HG03139 (cell line): ENCODE results near the gene TNKS1BP1.

Experiments used
- ATAC-seq: cut with Tn5 transposase; IDR thresholded peaks from one replicate; pipeline ENCODE4 v1.9.1; 2021; ENCODE audit not compliant: unreplicated experiment

Gene TNKS1BP1

GRCh38 chr11:57332694-57333440, 8.1 kb upstream of the TNKS1BP1 start:
- ATAC-seq, result no peak

- ATAC-seq, result no peak
These were observed 7.0 kb upstream of the TNKS1BP1 start for GRCh38 chr11:57331720-57332119.

GRCh38 chr11:57330029-57330428, 5.3 kb upstream of the TNKS1BP1 start:
- no peak for ATAC-seq

GRCh38 chr11:57327721-57328120, 3.0 kb upstream of the TNKS1BP1 start:
- no peak for ATAC-seq

- no peak for ATAC-seq
These were observed 940 bp upstream of the TNKS1BP1 start for GRCh38 chr11:57325735-57326048.

- no peak for ATAC-seq
These were observed 432 bp downstream of the TNKS1BP1 start for GRCh38 chr11:57324154-57324885.

GRCh38 chr11:57323855-57324153, 948 bp downstream of the TNKS1BP1 start:
- no peak for ATAC-seq

DNA sequence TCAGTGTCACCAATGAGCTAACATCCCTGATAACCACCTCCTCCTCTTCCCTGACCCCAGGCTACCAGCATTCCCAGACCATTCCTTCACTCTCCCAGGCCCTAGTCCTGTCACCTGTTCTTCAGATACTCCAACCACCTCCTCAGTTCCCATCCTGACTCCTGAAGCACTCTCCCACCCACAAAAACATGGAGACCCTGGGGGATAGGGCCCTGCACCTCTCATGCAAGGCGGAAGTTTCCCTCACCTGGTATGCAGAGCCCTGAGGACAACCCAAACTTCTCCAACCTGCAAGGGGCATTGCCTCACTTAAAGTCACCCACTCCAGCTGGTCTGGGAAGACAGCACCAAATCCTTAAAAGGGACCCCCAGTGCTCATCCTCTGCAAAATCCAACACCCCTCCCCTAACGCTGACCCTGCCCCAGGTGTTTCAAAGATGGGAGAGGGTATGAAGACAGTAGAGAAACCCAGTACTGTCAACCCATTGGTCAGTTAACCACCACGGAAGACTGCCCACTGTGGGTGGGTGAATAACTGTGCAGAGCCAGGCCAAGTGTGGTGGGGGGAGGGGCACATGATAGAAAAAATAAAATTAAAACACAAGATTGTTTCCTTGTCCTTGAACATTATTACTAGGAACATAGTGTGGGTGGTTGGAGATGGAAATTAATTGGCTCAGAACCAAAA, 1.4 kb downstream of the TNKS1BP1 start:
- no peak for ATAC-seq

DNA sequence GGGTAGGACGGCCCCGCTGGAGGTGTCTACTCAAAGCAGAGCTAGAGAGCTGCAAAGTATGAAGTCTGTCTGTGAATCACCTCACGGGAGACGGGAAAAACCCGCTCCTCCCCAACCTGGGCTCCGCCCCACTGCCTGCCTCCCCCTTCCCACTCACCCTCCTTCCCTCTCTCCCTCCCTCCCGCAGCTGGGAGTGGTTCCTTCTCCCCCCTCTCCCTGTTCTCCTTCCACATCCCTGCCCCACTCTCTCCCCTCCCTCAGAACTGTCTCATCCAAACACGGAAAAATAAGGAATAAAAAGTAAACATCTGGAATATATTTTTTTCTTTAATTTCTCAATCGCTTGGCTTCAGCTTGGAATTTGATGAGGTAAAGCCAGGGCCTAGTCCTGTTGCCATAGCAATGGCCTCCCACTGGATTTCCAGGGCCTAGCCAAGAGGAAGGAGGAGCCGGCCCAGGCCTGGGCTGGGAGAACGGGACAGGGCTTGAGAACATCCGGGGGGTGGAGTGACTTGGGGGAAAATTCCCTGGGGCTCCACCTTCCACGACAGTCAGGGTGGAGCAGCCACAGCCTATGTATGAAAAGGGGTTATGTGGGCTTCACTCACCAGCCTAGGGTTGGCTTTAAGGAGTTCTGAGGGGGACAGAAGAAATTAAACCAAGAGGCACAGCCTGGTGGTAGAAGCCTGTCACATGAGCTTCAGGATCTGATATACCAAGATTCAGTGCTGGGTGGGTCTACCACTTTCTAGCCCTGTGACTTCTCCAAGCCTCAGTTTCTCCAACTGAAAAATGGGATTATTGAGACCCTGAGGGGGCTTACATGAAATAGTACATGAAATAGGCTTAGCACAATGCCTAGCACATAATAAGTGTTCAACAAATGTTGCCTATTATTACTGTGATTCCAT, 2.2 kb downstream of the TNKS1BP1 start:
- no peak for ATAC-seq

DNA sequence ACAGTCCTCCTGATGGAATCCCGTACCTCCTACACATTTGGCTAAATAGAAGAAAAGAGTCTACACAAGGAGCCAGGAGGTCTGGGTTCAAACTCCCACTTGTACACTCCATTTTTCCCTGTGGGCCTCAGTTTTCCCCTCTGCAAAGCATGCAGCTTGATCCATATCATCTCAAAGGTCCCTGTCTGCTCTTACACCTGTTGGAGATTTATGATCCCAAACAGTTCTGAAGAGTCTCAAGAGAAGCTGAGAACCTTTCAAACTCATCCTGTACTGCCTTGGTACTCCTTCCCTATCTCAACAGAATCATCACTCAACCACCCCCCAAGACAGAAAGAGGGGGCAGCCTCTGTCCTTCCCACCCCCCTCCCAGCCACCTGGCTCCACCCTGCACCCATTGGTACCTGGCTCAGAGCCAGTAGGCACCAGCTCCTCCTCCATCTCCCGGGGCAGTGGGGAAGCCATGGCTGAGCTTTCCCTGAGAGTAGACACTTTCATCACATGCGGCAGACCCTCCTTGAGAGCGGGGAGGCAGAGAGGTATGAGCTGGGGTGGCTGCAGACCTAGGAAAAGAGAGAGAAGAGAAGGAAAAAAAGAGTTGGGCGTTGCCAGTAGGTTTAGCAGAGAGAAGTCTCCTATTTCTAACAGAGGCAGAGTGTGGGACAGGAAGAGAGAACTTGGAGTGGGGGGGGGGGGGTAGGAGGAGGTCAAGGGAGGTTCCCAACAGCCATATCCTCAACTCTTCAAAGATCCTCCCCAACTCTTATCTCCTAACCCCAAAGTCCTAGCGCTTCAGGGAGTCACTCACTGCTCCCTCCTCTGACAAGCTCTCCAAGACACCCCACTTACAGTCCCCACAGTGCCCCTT, 3.1 kb downstream of the TNKS1BP1 start:
- ATAC-seq, result no peak

- ATAC-seq, result no peak
These were observed 3.9 kb downstream of the TNKS1BP1 start for GRCh38 chr11:57320719-57321387.

DNA sequence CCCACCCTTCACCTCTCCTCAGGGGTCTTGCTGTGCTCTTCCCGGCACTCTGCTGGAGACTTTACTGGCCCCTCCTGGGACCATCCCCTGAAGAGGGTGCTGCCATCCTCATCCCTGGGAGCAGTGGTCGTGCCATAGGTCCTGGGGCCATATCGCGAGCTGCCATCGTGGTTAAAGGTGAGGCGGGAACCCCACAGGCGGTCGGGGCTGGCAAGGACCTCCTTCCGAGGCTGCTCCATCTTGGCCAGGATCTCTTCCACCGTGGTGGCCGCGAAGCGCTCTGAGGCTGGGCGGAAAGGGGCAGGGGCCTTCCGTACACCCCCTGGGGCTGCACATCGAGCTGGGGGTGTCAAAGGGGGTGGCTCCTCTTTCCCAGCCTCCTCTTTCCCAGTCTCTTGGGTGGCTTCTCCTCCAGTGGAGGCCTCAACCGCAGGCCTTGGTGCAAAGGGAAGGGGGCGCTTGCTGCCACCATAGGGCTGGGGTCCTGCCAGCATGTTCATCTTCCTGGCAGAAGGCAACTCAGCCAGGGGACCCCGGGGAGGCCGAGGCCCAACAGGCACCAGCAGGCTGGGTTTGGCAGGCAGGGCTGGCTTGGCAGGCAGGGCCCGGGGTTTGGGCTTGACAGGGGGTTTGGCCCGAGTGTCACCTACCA, 4.6 kb downstream of the TNKS1BP1 start:
- ATAC-seq, result no peak

DNA sequence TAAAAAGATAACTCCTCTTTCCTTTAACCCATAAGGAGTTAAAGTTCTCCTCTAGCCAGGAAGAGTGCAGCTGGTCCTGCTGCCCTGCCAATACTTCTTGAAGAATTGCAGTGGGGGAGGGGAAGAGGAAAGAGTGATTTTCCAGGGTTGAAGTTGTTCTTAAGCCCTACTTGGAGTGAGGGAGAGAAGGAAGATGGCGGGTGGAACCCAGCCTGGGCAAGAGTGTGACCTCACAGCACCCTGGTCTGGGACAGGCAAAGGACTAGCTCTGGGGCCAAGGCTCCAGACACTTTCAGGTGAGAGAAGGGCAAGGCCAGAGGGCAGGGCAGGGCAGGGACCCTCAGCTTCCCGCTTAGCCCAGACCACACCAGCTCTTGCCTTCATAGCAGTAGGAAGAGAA, 6.6 kb downstream of the TNKS1BP1 start:
- ATAC-seq, result no peak

DNA sequence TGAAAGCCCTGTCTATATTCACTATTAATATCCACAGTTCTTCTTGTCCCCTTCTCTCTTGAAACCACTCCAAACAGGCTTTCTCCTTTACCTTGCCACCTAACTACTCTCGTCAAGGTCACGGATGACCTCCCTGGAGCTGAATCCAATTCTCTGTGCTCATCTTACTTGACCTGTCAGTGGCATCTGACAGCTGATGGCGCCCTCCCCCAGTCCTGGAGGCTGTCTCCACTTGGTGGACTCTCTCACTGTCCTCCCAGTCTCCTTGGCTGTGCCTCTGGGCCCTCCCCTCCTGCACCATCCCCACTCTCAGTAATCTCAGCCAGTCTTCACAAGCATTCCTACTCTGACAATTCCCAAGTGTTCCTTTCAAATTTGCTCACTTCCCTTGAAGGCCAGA, 8.7 kb downstream of the TNKS1BP1 start:
- no peak for ATAC-seq

DNA sequence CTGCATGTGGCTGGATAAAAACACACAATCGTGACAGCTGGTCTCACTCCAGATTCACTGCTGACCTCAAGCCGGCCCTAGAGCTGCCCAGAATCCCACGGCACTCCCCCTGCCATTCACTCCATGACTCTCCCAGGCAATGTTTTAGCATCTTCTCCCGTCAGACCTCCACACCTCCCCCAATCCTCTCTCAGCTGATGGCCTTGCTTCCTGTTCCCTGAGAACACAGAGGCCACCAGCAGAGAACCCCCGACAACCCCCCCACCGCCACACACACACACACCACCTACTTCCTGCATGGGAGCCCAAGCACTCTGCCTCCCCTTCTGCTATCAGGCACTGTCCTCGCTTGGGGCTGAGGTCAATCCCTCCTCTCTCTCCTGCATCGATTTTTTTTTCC, 9.3 kb downstream of the TNKS1BP1 start:
- no peak for ATAC-seq

DNA sequence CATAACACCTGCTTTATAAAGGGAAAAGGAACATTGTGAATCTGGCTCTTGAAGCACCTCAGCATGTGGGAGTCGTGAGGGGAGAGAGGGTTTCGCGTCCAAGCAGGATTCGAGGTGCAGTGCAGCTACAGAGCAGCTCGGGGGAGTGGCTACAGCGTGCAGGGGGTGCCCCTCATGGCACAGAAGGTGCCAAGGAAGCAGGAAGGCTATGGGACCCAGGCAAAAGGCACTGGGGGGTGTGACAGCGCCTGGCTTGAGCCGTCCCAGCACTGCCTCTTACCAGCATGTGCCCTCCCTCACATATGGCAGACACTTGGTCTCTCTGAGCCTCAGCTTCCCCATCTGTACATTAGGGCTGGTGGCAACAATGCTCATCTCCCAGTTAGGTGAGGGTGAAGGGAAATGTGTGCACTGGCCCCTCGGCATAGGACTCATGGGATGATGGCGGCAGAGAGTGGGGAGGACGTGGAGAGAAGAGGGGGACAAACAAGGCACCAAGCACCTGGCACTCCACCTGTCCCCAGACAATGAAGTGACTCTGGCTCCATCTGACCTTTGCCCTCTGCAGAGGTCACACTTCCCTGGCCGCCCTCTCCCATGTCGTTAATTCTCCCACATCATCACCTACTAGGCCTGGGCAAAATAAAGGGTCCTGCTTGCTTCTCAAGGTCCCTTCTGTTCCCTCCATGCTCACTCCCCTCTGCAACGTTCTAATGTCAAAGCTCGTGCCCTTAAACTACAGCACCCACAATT, 10.4 kb downstream of the TNKS1BP1 start:
- no peak for ATAC-seq

DNA sequence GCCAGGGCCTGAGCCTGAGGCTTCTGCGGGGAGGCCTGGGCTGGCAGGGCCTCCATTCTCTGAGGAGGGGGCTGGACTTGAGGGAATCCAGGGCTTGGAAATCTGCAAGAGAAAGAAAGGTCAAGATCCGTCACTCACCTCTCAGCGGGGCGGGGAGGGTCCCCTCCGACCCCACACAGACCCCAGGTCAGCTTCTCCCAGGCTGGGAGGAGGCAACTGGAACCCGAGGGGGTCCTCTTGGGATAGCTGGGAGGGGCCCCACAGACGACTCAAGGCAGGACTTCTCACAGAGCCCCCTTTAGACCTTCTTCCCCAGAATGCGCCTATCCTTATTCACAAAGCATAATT, 11.0 kb downstream of the TNKS1BP1 start:
- ATAC-seq, result no peak

GRCh38 chr11:57313071-57313787, 11.5 kb downstream of the TNKS1BP1 start:
- no peak for ATAC-seq
